ENCODE results near the gene IFT22. TPM values are rescaled to one million over a fixed set of nuclear protein-coding genes. Genes with fewer than 3 reads are reported as not detected.

IFT22 gene
- total and polyA plus RNA-seq, 2 donors from 2014 or later, result 42.5 to 92.7 TPM

DNA sequence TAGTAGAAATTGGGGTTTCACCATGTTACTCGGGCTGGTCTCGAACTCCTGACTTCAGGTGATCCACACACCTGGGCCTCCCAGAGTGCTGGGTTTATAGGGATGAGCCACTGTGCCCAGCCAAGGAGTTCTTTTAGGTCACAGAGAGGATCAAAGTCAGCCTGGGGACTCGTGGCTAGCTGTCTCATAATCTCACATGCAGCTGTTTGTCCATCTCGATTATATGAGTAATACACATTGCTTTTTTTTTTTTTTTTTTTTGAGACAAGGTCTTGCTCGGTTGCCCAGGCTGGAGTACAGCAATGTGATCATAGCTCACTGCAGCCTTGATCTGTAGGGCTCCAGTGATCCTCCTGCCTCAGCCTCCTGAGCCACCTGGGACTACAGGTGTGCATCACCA lies 2.2 kb downstream of the IFT22 start:
- FAIRE-seq, result no peak
- Histone ChIP-seq H3K27ac (ENCODE audit: low read depth in 2 of 2, low read length in 2 of 2) (no peak overlapping the region), H3K9me3 (ENCODE audit: control insufficient read depth in 2 of 3, insufficient read depth in 1 of 3, low read length in 3 of 3) (no peaks in the 10 kb centered on the region), H3K4me3 (ENCODE audit: low read length in 3 of 3) (no peak overlapping the region), H3K9ac (ENCODE audit: low read length in 3 of 3) (no peak overlapping the region), H3K36me3 (ENCODE audit: control insufficient read depth in 2 of 3, insufficient read depth in 3 of 3, low read length in 3 of 3) (peaks cover 6 to 15% (median 7%) of the 10 kb centered on the region in 3 donors), H3K4me1 (ENCODE audit: control insufficient read depth in 2 of 3, insufficient read depth in 2 of 3, low read depth in 1 of 3, low read length in 3 of 3) (peaks cover 0 to 5% (median 0%) of the 10 kb centered on the region in 3 donors), H3K27me3 (ENCODE audit: control insufficient read depth, insufficient read depth, low read length) (no peaks in the 10 kb centered on the region)
- no peak for DNase-seq
- TF ChIP-seq, protein P1, sequence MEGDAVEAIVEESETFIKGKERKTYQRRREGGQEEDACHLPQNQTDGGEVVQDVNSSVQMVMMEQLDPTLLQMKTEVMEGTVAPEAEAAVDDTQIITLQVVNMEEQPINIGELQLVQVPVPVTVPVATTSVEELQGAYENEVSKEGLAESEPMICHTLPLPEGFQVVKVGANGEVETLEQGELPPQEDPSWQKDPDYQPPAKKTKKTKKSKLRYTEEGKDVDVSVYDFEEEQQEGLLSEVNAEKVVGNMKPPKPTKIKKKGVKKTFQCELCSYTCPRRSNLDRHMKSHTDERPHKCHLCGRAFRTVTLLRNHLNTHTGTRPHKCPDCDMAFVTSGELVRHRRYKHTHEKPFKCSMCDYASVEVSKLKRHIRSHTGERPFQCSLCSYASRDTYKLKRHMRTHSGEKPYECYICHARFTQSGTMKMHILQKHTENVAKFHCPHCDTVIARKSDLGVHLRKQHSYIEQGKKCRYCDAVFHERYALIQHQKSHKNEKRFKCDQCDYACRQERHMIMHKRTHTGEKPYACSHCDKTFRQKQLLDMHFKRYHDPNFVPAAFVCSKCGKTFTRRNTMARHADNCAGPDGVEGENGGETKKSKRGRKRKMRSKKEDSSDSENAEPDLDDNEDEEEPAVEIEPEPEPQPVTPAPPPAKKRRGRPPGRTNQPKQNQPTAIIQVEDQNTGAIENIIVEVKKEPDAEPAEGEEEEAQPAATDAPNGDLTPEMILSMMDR (IDR thresholded peaks at IDR 0.05; ENCODE audit: borderline replicate concordance, extremely low read depth, insufficient read depth), result no peak
- intact Hi-C loops (cut with DNase I), result no loop called here

GRCh38 chr7:101315336-101315735 lies 6.3 kb downstream of the IFT22 start:
- Histone ChIP-seq H3K4me3 (ENCODE audit: low read length in 3 of 3) (no peak overlapping the region), H3K9ac (ENCODE audit: low read length in 3 of 3) (no peak overlapping the region), H3K27me3 (ENCODE audit: control insufficient read depth, insufficient read depth, low read length) (no peaks in the 10 kb centered on the region), H3K9me3 (ENCODE audit: control insufficient read depth in 2 of 3, insufficient read depth in 1 of 3, low read length in 3 of 3) (no peaks in the 10 kb centered on the region), H3K36me3 (ENCODE audit: control insufficient read depth in 2 of 3, insufficient read depth in 3 of 3, low read length in 3 of 3) (peaks cover 6 to 16% (median 7%) of the 10 kb centered on the region in 3 donors), H3K4me1 (ENCODE audit: control insufficient read depth in 2 of 3, insufficient read depth in 2 of 3, low read depth in 1 of 3, low read length in 3 of 3) (no peaks in the 10 kb centered on the region), H3K27ac (ENCODE audit: low read depth in 2 of 2, low read length in 2 of 2) (no peak overlapping the region)
- DNase-seq, result peak in 3 of 5 donors; percentile 47 to 71 (median 56)
- no peak for FAIRE-seq
- intact Hi-C loops (cut with DNase I), result no loop called here
- TF ChIP-seq, protein P1 (IDR thresholded peaks at IDR 0.05; ENCODE audit: borderline replicate concordance, extremely low read depth, insufficient read depth), result peak; percentile 45

DNA sequence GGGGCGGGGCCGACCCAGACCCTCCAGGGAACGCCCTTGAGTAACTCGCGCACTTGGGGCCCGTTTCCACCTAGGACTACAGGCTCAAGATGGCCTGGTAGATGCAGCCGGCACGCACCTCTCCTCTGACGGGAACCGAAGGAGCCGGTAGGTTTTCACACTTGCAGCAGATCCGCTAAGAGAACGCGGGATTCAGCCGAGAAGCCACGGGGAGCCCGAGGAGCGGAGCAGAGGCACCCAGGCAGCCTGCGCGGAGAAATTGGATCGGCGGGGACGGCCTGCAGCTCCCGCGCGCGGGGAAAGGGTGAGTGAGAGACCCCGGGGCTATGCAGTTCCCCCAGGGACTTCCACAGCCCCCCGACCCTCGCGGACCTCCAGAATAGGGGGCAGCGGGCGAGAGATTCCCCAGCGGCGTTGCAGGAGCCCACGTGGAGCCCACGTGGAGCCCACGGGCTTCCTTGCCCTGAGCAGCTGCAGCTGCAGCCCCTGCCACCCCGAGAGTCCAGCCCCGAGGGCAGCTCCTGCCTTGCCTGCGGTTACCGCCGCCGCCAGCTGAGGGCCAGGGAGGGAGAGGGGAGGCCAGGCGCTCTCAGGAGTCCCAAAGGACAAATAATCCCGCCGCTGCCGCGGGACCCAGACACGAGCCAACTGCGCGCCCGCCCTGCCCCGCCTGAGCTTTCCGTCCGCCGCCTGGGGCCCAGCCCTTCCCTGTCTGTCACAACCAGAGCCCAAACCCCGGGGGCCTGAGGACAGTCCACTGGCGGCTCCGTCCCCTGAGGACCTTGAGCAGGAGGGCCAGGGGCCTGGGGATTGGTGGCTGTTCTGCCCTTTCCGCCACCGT lies 13.1 kb downstream of the IFT22 start:
- no peaks in the 10 kb centered on the region for H3K27me3 ChIP-seq (ENCODE audit: control insufficient read depth, insufficient read depth, low read length)
- no peaks in the 10 kb centered on the region for H3K9me3 ChIP-seq (ENCODE audit: control insufficient read depth in 2 of 3, insufficient read depth in 1 of 3, low read length in 3 of 3)
- no peaks in the 10 kb centered on the region for H3K4me1 ChIP-seq (ENCODE audit: control insufficient read depth in 2 of 3, insufficient read depth in 2 of 3, low read depth in 1 of 3, low read length in 3 of 3)
- peak overlapping the region in 1 of 3 donors; percentile 19 for H3K9ac ChIP-seq (ENCODE audit: low read length in 3 of 3)
- DNase-seq, result peak; percentile 81 to 90 (median 85)
- intact Hi-C loops (cut with DNase I), result no loop called here
- peak overlapping the region; percentile 20 to 63 (median 52) for H3K4me3 ChIP-seq (ENCODE audit: low read length in 3 of 3)
- TF ChIP-seq, protein P1 (IDR thresholded peaks at IDR 0.05; ENCODE audit: borderline replicate concordance, extremely low read depth, insufficient read depth), result no peak
- no peak overlapping the region for H3K27ac ChIP-seq (ENCODE audit: low read depth in 2 of 2, low read length in 2 of 2)
- no peaks in the 10 kb centered on the region for H3K36me3 ChIP-seq (ENCODE audit: control insufficient read depth in 2 of 3, insufficient read depth in 3 of 3, low read length in 3 of 3)
- FAIRE-seq, result no peak
